Hematopoietic multipotent progenitor cell treated with erythropoietin and hydrocortisone succinate and interleukin-3 and kit ligand, for 4 days (in vitro differentiated cells): ENCODE data around the gene ABCB10.

Experiments
- DNase-seq: peaks from one replicate; pipeline ENCODE4 v3.0.0-alpha.2; 2015

ABCB10 gene

GRCh38 chr1:229470406-229471043 lies 88.0 kb downstream of the ABCB10 start:
- no peak for DNase-seq

GRCh38 chr1:229466887-229467286 lies 91.6 kb downstream of the ABCB10 start:
- DNase-seq, result no peak
